CD4-positive, alpha-beta T cell treated with Interleukin-10 for 1 hour (primary cell): ENCODE results near the gene MICU1.
"Not testable (repeated sequence)": the region's sequence is repeated elsewhere in the genome, so short reads cannot be mapped to it uniquely, and the experiment has no call there.

Experiments used
- DNase-seq: peaks from one replicate; pipeline ENCODE4 v3.0.0-alpha.2; 2020

MICU1 gene

GRCh38 chr10:72375585-72375984, 250.3 kb downstream of the MICU1 start:
- no peak for DNase-seq

- no peak for DNase-seq
Measured at GRCh38 chr10:72375173-72375572, 250.7 kb downstream of the MICU1 start.

- peak; percentile 74 for DNase-seq
Measured at GRCh38 chr10:72370201-72370722, 255.6 kb downstream of the MICU1 start.

- DNase-seq: no peak
Measured at GRCh38 chr10:72367301-72367960, 258.4 kb downstream of the MICU1 start.

- DNase-seq: no peak
Measured at GRCh38 chr10:72365106-72365895, 260.6 kb downstream of the MICU1 start.

- DNase-seq: peak; percentile 90
Measured at GRCh38 chr10:72364239-72364777, 261.6 kb downstream of the MICU1 start.

- no peak for DNase-seq
Measured at GRCh38 chr10:72356987-72357386, 268.9 kb downstream of the MICU1 start.

GRCh38 chr10:72356115-72356514, 269.8 kb downstream of the MICU1 start:
- no peak for DNase-seq

- DNase-seq: no peak
Measured at GRCh38 chr10:72355214-72355555, 270.7 kb downstream of the MICU1 start.

GRCh38 chr10:72354356-72355213, 271.3 kb downstream of the MICU1 start, which contains the start of gene DNAJB12:
DNAJB12 (minus strand) TSS chr10:72354919; CDS start chr10:72354897, 22 bp downstream.
- DNase-seq: peak; percentile 93

- no peak for DNase-seq
Measured at GRCh38 chr10:72353965-72354355, 271.9 kb downstream of the MICU1 start.

GRCh38 chr10:72353028-72353964, 272.6 kb downstream of the MICU1 start:
- DNase-seq: no peak

- no peak for DNase-seq
Measured at GRCh38 chr10:72351479-72351878, 274.4 kb downstream of the MICU1 start.

- DNase-seq: no peak
Measured at GRCh38 chr10:72349438-72349837, 276.4 kb downstream of the MICU1 start.

GRCh38 chr10:72348282-72348681, 277.6 kb downstream of the MICU1 start:
- no peak for DNase-seq

GRCh38 chr10:72346117-72346516, 279.8 kb downstream of the MICU1 start:
- not testable (repeated sequence) for DNase-seq

GRCh38 chr10:72344932-72345331, 280.9 kb downstream of the MICU1 start:
- no peak for DNase-seq

- no peak for DNase-seq
Measured at GRCh38 chr10:72342911-72343310, 283.0 kb downstream of the MICU1 start.

GRCh38 chr10:72340510-72341261, 285.2 kb downstream of the MICU1 start:
- peak; percentile 82 for DNase-seq

GRCh38 chr10:72338180-72338579, 287.7 kb downstream of the MICU1 start:
- no peak for DNase-seq

GRCh38 chr10:72337722-72338121, 288.2 kb downstream of the MICU1 start:
- DNase-seq: no peak
